Inflammatory macrophage treated with lipopolysaccharide for 4 hours (primary cell): ENCODE results near the gene SLC10A2.
"Not testable (repeated sequence)": the region's sequence is repeated elsewhere in the genome, so short reads cannot be mapped to it uniquely, and the experiment has no call there.

Source experiments
- DNase-seq: peaks from one replicate; pipeline ENCODE4 v3.0.0-alpha.2; 2020

Gene SLC10A2

GRCh38 chr13:103066079-103066780, at the start of gene SLC10A2:
TSS of gene SLC10A2 (minus strand) at chr13:103066417. CDS start at chr13:103066249, 168 bp downstream.
- DNase-seq, result no peak

DNA sequence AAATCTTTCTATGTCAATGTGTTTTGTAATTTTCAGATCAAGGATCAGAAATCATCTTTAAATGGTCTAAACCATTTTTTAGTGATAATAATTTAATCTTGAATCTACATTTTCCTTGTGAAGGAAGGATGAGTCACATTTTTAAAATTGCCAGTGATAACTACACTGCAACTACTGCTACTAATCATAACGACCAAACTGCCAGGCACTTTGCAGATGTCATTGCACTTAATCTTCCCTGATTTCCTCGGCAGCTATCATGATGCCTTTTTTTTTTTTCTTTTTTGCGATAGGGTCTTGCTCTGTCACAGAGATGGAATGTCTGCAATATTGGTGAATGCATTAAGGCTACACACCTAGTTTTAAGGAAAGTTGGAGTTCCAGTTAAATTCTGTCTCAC, 41.4 kb upstream of the SLC10A2 start:
- no peak for DNase-seq

DNA sequence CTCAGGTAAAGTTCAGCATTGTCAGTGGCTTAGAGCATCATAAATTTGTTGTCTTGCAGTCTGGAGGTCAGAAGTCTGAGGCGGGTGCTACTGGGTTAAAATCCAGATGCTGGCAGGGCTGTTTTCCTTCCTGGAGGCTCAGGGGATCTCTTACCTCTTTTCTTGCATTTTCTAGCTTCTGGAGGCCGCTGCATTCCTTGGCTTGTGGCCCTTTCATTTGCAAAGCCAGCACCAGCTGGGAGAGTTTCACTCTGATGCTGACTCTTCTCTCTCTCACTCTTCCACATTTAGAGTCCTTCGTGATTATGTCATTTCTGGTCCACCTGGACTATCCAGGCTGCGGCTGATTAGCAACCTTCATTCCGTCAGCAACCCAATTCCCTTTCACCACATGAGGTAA, 38.1 kb upstream of the SLC10A2 start:
- no peak for DNase-seq

DNA sequence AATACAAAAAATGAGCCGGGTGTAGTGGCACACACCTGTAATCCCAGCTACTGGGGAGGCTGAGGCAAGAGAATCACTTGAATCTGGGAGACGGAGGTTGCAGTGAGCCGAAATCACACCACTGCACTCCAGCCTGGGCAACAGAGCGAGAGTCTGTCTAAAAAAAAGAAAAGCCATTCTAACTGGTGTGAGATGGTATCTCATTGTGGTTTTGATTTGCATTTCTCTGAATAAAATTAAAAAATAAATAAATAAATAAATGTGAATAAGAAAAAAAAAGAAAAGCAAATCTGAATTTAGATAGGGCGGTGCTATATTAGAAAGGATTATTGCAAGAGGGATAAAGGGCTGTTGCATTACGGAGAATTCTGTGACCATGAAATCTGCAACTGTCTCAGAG, 37.2 kb upstream of the SLC10A2 start:
- not testable (repeated sequence) for DNase-seq

GRCh38 chr13:103102482-103102881, 36.3 kb upstream of the SLC10A2 start:
- DNase-seq, result no peak

- no peak for DNase-seq
Observed at GRCh38 chr13:103101901-103102300, 35.7 kb upstream of the SLC10A2 start.

DNA sequence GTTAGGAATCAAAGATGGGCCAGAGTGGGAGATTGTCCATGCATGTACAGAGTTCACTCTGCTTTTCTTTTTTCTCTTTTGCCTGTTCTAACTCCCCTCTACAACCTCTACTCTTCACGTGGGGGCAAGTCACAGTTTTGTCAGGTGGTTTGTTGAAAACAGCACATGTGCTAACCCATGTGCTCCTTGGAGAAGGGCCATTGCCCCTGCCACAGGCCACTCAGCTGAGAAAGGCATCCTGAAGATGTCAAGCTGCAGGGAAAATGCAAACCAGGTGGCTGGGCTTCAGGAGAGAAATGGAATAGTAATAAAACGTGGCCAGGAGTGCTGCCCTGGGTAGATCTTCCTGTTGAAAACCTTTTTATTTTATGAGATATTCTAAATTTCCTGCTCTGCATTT, 35.3 kb upstream of the SLC10A2 start:
- no peak for DNase-seq

GRCh38 chr13:103100830-103101229, 34.6 kb upstream of the SLC10A2 start:
- DNase-seq, result no peak

DNA sequence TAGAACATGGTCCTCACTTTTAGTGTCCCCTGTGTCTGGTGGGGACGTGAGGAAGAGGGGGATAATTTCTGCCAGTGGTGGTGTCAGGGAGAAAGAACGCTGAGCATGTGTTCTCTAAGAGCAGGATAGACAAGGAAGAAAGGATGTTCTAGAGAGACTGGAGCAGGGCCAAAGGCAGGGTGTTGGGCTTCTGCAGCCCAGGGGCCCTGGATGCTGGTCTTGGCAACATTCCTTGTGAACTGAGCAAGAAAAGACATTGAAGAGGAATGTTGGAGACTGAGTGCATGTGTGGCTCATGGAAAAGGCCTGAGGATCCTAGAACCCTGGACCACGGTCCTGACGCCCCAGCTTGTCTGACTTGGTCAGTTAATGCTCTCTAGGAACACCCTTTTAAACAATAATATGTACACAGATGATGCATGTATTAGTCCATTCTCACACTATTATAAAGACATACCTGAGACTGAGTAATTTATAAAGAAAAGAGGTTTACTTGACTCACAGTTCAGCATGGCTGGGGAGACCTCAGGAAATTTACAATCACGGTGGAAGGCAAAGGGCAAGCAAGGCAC, 33.6 kb upstream of the SLC10A2 start:
- no peak for DNase-seq

GRCh38 chr13:103098535-103098934, 32.3 kb upstream of the SLC10A2 start:
- DNase-seq, result no peak

- no peak for DNase-seq
Observed at GRCh38 chr13:103097366-103097928, 31.2 kb upstream of the SLC10A2 start.

DNA sequence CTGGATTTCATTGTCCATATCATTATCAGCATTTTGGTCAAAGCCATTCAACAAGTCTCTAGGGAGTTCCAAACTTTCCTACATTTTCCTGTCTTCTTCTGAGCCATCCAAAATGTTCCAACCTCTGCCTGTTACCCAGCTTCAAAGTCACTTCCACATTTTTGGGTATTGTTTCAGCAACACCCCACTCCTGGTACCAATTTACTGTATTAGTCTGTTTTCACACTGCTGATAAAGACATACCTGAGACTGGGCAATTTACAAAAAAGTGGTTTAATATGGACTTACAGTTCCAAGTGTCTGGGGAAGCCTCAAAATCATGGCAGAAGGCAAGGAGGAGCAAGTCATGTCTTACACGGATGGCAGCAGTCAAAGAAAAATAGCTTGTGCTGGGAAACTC, 27.4 kb upstream of the SLC10A2 start:
- DNase-seq, result not testable (repeated sequence)

- DNase-seq, result no peak
Observed at GRCh38 chr13:103087275-103087674, 21.1 kb upstream of the SLC10A2 start.

DNA sequence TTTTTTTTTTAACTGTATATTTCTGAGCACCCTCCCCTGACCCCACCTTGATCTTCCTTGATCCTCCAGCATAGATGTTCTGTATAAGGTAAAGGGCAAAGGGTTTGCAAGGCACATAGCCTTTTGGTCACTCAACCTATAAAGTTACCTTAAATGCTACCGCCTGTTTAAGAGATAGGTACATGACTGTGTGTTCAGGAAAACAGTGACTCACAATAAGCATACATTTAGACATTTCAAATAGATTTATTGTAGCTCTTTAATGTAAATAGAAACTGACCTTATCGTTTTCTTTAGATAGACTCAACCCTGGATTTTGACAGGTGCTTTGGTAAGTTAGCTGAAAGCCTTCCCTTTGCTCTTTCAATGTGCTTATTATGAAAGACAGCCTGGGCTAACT, 15.2 kb upstream of the SLC10A2 start:
- no peak for DNase-seq

- DNase-seq, result peak; percentile 2
Observed at GRCh38 chr13:103078158-103078557, 11.9 kb upstream of the SLC10A2 start.

DNA sequence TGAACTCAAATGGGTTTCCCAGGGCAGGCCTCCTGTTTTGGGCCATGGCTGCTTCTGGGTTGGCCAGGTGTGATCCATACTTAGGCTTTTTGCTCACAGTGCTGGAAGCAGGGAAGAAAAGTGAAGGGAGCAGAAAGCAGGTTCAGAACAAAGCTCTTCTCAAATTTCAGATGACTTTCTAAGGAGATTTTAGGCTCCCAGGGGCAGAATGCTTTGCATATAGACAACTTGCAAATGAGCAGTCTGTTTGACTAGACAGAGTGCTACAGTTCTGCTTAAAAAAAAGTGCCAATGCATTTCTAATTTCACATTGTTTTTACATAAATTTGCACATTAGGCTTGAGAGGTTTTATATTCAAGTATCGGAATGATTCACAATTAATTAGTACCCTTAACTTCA, 2.6 kb upstream of the SLC10A2 start:
- DNase-seq, result no peak

GRCh38 chr13:103067751-103068555, 1.7 kb upstream of the SLC10A2 start:
- DNase-seq, result no peak

- no peak for DNase-seq
Observed at GRCh38 chr13:103066781-103067345, 646 bp upstream of the SLC10A2 start.

DNA sequence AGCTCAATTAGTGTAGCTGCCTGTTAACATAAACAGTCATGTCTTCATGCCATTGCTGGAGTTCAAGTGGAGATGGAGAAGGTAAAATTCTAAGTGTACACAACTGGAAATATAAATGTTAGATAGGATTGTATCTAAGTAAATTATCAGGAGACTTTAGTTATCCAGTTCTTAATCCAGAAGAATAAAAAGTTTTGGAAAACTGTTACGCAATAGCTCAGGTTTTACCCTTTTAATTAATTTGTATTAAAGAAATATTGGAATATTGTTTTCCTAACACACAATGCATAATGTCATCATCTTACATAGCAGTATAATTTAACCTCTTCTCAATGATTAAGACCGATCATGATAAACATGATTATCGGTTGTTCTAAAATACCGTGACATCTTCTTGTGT, 2.8 kb downstream of the SLC10A2 start:
- DNase-seq, result no peak

DNA sequence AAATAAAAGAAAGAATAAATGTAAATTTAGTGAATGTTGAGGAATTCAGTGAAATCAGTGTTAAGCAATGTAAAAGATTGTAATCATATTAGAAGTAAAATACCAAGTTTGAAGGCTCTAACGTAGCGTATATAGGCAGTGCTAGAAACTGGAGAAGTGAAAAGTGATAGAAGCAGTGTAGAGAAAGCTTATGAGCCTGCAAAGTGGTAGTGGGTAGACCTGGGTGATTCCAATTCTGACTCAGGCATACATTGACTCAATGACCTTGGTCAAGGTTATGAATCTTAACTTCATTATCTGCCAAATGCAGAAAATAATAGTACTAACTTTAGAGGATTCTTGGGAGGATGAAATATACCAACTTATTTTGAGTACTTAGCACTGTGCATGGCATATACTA, 4.1 kb downstream of the SLC10A2 start:
- no peak for DNase-seq

DNA sequence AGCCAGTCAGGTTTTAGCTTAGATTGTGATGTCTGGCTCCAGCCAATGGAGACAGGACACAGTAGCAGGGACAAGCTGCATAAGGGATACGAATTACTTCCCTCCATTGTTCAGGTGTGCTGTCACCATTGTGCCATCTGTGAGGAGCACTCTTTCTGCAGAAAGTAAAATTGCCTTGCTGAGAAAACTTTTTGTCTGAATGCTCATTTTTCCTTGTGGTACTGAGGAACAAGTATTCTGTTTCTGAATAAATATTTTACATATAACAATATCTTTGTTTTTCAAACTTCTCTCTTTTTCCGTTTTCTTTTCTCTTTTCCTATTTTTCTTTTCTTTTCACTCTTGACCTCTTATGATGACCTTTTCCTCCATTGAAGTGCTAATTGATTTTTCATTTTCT, 10.2 kb downstream of the SLC10A2 start:
- DNase-seq, result no peak

GRCh38 chr13:103055166-103055565, 11.1 kb downstream of the SLC10A2 start:
- no peak for DNase-seq

DNA sequence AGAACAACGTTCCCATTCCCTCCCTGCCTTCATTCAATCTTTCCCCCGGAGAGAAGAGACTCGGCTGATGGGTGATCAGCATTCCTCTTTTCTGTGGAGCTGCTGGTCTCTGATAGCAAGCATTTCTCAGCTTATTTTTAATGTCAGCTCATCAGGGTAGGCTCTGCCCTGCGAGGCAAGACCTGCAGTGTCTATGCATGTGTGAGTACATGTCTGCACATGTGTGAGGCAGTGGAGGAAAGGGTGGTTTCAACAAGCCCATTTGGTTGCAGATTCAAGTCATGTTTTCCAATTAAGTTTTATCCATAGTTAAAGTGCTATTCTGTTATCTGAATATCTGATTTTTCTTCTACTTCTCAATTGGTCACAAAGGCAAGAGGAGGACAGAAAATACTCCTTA, 19.5 kb downstream of the SLC10A2 start:
- DNase-seq, result no peak
